ENCODE measurements around the gene CACNA1D.

CACNA1D gene

DNA sequence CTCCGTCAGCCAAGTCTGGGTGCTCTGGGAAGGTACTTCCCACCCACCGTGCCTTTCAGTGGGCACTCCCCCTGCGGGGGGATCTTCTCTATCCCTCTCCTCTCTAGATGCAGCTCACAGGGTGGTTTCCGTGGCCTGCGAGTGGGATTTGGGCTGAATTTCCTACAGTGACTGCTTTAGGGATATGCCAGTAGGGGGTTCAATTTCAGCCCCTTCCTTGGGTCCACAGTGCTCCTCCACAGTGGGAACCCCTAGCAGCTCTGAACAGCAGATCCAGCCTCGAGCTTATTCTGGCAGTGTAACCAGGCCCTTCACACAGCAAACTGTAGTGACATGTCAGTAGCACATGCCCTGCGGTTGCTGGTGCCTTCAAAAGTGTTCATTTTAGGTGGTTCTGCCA lies 196.1 kb downstream of the CACNA1D start:
- no peaks in the 10 kb centered on the region for H3F3A ChIP-seq (ENCODE audit: insufficient read depth)
- H3K36me3 ChIP-seq (ENCODE audit: low read length): no peaks in the 10 kb centered on the region
- H3K9me3 ChIP-seq (ENCODE audit: insufficient read depth, low read length): no peaks in the 10 kb centered on the region
- no peaks in the 10 kb centered on the region for H3K27me3 ChIP-seq (ENCODE audit: low read length)
- H3K9me2 ChIP-seq (replicated peaks; ENCODE audit: insufficient read depth, low read length): no peaks in the 10 kb centered on the region
- no peak overlapping the region for H2AFZ ChIP-seq (ENCODE audit: low read depth, low read length, severe bottlenecking)
- no peak overlapping the region for H3K4me2 ChIP-seq (ENCODE audit: low read depth, low read length, poor library complexity, severe bottlenecking)
- no peaks in the 10 kb centered on the region for H3K79me2 ChIP-seq (ENCODE audit: insufficient read depth, low read length)
- H3K27ac ChIP-seq (ENCODE audit: low read depth, low read length): no peak overlapping the region
- H4K20me1 ChIP-seq (ENCODE audit: low read depth, low read length): no peaks in the 10 kb centered on the region
- H3K9ac ChIP-seq (ENCODE audit: low read length): no peak overlapping the region
- TF ChIP-seq, protein P1, sequence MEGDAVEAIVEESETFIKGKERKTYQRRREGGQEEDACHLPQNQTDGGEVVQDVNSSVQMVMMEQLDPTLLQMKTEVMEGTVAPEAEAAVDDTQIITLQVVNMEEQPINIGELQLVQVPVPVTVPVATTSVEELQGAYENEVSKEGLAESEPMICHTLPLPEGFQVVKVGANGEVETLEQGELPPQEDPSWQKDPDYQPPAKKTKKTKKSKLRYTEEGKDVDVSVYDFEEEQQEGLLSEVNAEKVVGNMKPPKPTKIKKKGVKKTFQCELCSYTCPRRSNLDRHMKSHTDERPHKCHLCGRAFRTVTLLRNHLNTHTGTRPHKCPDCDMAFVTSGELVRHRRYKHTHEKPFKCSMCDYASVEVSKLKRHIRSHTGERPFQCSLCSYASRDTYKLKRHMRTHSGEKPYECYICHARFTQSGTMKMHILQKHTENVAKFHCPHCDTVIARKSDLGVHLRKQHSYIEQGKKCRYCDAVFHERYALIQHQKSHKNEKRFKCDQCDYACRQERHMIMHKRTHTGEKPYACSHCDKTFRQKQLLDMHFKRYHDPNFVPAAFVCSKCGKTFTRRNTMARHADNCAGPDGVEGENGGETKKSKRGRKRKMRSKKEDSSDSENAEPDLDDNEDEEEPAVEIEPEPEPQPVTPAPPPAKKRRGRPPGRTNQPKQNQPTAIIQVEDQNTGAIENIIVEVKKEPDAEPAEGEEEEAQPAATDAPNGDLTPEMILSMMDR (IDR thresholded peaks at IDR 0.05; ENCODE audit: insufficient read depth, low read length, poor library complexity, severe bottlenecking): no peak
- no peak for TF ChIP-seq EZH2phosphoT487 (conservative IDR thresholded peaks at IDR 0.05; ENCODE audit: low read length)
- no peak overlapping the region for H3K4me3 ChIP-seq (ENCODE audit: insufficient read depth, low read length, poor library complexity, severe bottlenecking)

DNA sequence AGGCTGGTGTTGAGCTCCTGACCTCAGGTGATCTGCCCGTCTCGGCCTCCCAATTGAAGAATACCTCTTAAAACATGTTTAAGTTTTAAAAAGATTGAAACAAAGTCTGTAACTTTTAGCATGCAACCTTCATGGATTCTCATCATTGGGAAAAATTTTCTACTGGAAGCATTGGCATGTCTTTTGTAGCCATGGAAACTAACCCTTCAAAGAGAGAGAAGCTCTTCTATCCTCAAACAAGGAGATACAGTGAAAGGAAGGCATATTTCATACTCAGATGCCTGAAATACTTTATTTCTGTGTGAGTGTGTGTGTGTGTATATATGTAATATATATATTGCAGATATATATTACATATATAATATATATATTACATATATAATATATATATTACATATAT lies 196.9 kb downstream of the CACNA1D start:
- Histone ChIP-seq H4K20me1 (ENCODE audit: low read depth, low read length) (no peaks in the 10 kb centered on the region), H3K9me2 (replicated peaks; ENCODE audit: insufficient read depth, low read length) (no peaks in the 10 kb centered on the region), H2AFZ (ENCODE audit: low read depth, low read length, severe bottlenecking) (no peak overlapping the region), H3K9ac (ENCODE audit: low read length) (no peak overlapping the region), H3K9me3 (ENCODE audit: insufficient read depth, low read length) (no peaks in the 10 kb centered on the region), H3F3A (ENCODE audit: insufficient read depth) (no peaks in the 10 kb centered on the region), H3K27me3 (ENCODE audit: low read length) (no peaks in the 10 kb centered on the region), H3K27ac (ENCODE audit: low read depth, low read length) (no peak overlapping the region), H3K4me3 (ENCODE audit: insufficient read depth, low read length, poor library complexity, severe bottlenecking) (no peak overlapping the region), H3K4me2 (ENCODE audit: low read depth, low read length, poor library complexity, severe bottlenecking) (no peak overlapping the region), H3K36me3 (ENCODE audit: low read length) (no peaks in the 10 kb centered on the region), H3K79me2 (ENCODE audit: insufficient read depth, low read length) (no peaks in the 10 kb centered on the region)
- TF ChIP-seq, protein P1 (IDR thresholded peaks at IDR 0.05; ENCODE audit: insufficient read depth, low read length, poor library complexity, severe bottlenecking): no peak
- TF ChIP-seq EZH2phosphoT487 (conservative IDR thresholded peaks at IDR 0.05; ENCODE audit: low read length): no peak

DNA sequence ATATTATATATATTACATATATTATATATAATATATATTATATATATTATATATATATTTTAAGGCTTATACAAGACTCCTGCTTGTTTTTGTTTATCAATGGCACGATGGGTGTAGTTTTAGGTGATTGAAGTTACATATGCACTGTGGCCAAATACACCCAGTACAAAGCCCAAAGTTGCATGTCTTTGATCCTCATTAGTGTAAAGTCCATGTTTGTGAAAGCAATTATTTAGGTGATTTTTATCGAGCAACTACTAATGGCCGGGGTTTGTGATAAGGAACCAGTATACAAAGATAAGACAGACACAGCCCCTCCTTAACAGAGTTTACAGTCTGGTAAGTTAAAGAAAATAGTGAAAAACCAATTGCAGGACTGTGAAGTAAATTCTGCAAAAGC lies 197.5 kb downstream of the CACNA1D start:
- Histone ChIP-seq H3K79me2 (ENCODE audit: insufficient read depth, low read length) (no peaks in the 10 kb centered on the region), H3K27me3 (ENCODE audit: low read length) (no peaks in the 10 kb centered on the region), H2AFZ (ENCODE audit: low read depth, low read length, severe bottlenecking) (no peak overlapping the region), H3K4me2 (ENCODE audit: low read depth, low read length, poor library complexity, severe bottlenecking) (no peak overlapping the region), H3K9me2 (replicated peaks; ENCODE audit: insufficient read depth, low read length) (no peaks in the 10 kb centered on the region), H3K9me3 (ENCODE audit: insufficient read depth, low read length) (no peaks in the 10 kb centered on the region), H3K9ac (ENCODE audit: low read length) (no peak overlapping the region), H4K20me1 (ENCODE audit: low read depth, low read length) (no peaks in the 10 kb centered on the region), H3K27ac (ENCODE audit: low read depth, low read length) (no peak overlapping the region), H3K4me3 (ENCODE audit: insufficient read depth, low read length, poor library complexity, severe bottlenecking) (no peak overlapping the region), H3F3A (ENCODE audit: insufficient read depth) (no peaks in the 10 kb centered on the region), H3K36me3 (ENCODE audit: low read length) (no peaks in the 10 kb centered on the region)
- TF ChIP-seq EZH2phosphoT487 (conservative IDR thresholded peaks at IDR 0.05; ENCODE audit: low read length): no peak
- TF ChIP-seq, protein P1 (IDR thresholded peaks at IDR 0.05; ENCODE audit: insufficient read depth, low read length, poor library complexity, severe bottlenecking): no peak

Measured in SU-DHL-6 (cell line).